ENCODE results near the gene ZNF3. TPM values are rescaled to one million over a fixed set of nuclear protein-coding genes. Genes with fewer than 3 reads are reported as not detected.

ZNF3 gene
- total RNA-seq, 1 donor from 2014 or later: 56.0 TPM

DNA sequence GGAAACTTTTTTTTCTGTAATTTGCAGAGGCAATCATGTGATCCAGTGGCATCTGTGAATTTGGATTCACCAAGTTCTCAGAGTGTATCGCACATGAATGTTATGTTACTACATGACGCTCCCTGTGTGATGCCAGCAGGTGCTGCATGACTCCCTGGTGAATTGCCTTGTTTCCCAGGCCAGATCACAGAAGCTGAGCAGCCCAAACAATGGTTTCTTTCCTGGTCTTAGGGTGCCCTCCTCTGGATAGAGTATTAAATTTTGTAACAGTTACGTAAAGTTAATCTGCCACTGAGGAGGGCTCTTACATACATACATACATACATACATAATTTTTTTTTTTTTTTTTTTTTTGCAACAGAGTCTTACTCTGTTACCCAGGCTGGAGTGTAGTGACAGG lies 28.3 kb downstream of the ZNF3 start:
- peaks cover 12% of the 10 kb centered on the region for H3K4me1 Mint-ChIP-seq
- no peaks in the 10 kb centered on the region for H3K9me3 ChIP-seq (ENCODE audit: low read depth)
- H3K27ac Mint-ChIP-seq: no peak overlapping the region
- peak; percentile 23 for DNase-seq (ENCODE audit: low spot score)
- H3K36me3 Mint-ChIP-seq: peaks cover 15% of the 10 kb centered on the region
- no peak overlapping the region for H3K4me3 Mint-ChIP-seq
- H3K36me3 ChIP-seq: no peaks in the 10 kb centered on the region
- no peak overlapping the region for H3K27ac ChIP-seq
- no peak for TF ChIP-seq EZH2phosphoT487 (IDR thresholded peaks at IDR 0.05)
- no peak for TF ChIP-seq CTCF (IDR thresholded peaks at IDR 0.05)
- no peak for TF ChIP-seq EZH2 (IDR thresholded peaks at IDR 0.05)
- no peaks in the 10 kb centered on the region for H3K27me3 ChIP-seq
- H3K4me1 ChIP-seq: peaks cover 5% of the 10 kb centered on the region
- no peaks in the 10 kb centered on the region for H4K20me1 ChIP-seq (ENCODE audit: low read depth)
- no peak overlapping the region for H3K4me3 ChIP-seq
- H2AFZ ChIP-seq (replicated peaks): no peak overlapping the region
- peaks cover 15% of the 10 kb centered on the region for H3F3A ChIP-seq (ENCODE audit: low read depth)
- H3K9me3 Mint-ChIP-seq: no peaks in the 10 kb centered on the region
- no peak overlapping the region for H3K4me2 ChIP-seq
- H3K79me2 ChIP-seq (ENCODE audit: low read depth): peaks cover 54% of the 10 kb centered on the region
- H3K27me3 Mint-ChIP-seq (ENCODE audit: insufficient read depth, low read depth): no peaks in the 10 kb centered on the region
- H3K9ac ChIP-seq: no peak overlapping the region

GRCh38 chr7:100051611-100052010 lies 29.9 kb downstream of the ZNF3 start:
- H3K4me1 Mint-ChIP-seq: peaks cover 12% of the 10 kb centered on the region
- H3K36me3 Mint-ChIP-seq: peaks cover 7% of the 10 kb centered on the region
- Histone ChIP-seq H3K36me3 (no peaks in the 10 kb centered on the region), H3K9me3 (ENCODE audit: low read depth) (no peaks in the 10 kb centered on the region), H2AFZ (replicated peaks) (no peak overlapping the region), H3K27me3 (no peaks in the 10 kb centered on the region), H3K4me3 (no peak overlapping the region), H3K4me2 (no peak overlapping the region), H4K20me1 (ENCODE audit: low read depth) (no peaks in the 10 kb centered on the region), H3F3A (ENCODE audit: low read depth) (peaks cover 19% of the 10 kb centered on the region), H3K79me2 (ENCODE audit: low read depth) (peaks cover 54% of the 10 kb centered on the region), H3K4me1 (peaks cover 5% of the 10 kb centered on the region), H3K27ac (no peak overlapping the region), H3K9ac (no peak overlapping the region)
- no peak overlapping the region for H3K27ac Mint-ChIP-seq
- H3K27me3 Mint-ChIP-seq (ENCODE audit: insufficient read depth, low read depth): no peaks in the 10 kb centered on the region
- H3K9me3 Mint-ChIP-seq: no peaks in the 10 kb centered on the region
- peak overlapping the region; percentile 79 for H3K4me3 Mint-ChIP-seq
- TF ChIP-seq EZH2 (IDR thresholded peaks at IDR 0.05) (no peak), CTCF (IDR thresholded peaks at IDR 0.05) (no peak), EZH2phosphoT487 (IDR thresholded peaks at IDR 0.05) (no peak)
- DNase-seq (ENCODE audit: low spot score): no peak

GRCh38 chr7:100049441-100050291 lies 31.9 kb downstream of the ZNF3 start, which contains the start of gene ZSCAN21:
ZSCAN21 (plus strand) TSS chr7:100049774; CDS start chr7:100057007, 7,233 bp downstream.
- Mint-ChIP-seq H3K4me3 (peak within 1 kb of the TSS; percentile 95), H3K9me3 (no peaks in the 10 kb centered on the region), H3K27me3 (ENCODE audit: insufficient read depth, low read depth) (peaks cover 1% of the 10 kb centered on the region), H3K27ac (peak within 1 kb of the TSS; percentile 92), H3K36me3 (peaks cover 8% of the 10 kb centered on the region), H3K4me1 (peaks cover 12% of the 10 kb centered on the region)
- peak within 1 kb of the TSS; percentile 87 for H3K4me2 ChIP-seq
- no peaks in the 10 kb centered on the region for H3K9me3 ChIP-seq (ENCODE audit: low read depth)
- H4K20me1 ChIP-seq (ENCODE audit: low read depth): no peaks in the 10 kb centered on the region
- peak; percentile 94 for DNase-seq (ENCODE audit: low spot score)
- H2AFZ ChIP-seq (replicated peaks): peak within 1 kb of the TSS; percentile 90
- TF ChIP-seq EZH2 (IDR thresholded peaks at IDR 0.05) (peak; percentile 39), CTCF (IDR thresholded peaks at IDR 0.05) (peak; percentile 36), EZH2phosphoT487 (IDR thresholded peaks at IDR 0.05) (no peak)
- H3K4me3 ChIP-seq: peak within 1 kb of the TSS; percentile 65
- peak within 1 kb of the TSS; percentile 91 for H3K27ac ChIP-seq
- H3K4me1 ChIP-seq: peaks cover 5% of the 10 kb centered on the region
- H3K9ac ChIP-seq: peak within 1 kb of the TSS; percentile 70
- no peaks in the 10 kb centered on the region for H3K36me3 ChIP-seq
- no peaks in the 10 kb centered on the region for H3K27me3 ChIP-seq
- peaks cover 44% of the 10 kb centered on the region for H3K79me2 ChIP-seq (ENCODE audit: low read depth)
- peaks cover 19% of the 10 kb centered on the region for H3F3A ChIP-seq (ENCODE audit: low read depth)
